ENCODE results near the gene WLS. TPM values are rescaled to one million over a fixed set of nuclear protein-coding genes. Genes with fewer than 3 reads are reported as not detected.
"Not testable (repeated sequence)": the region's sequence is repeated elsewhere in the genome, so short reads cannot be mapped to it uniquely, and the experiment has no call there.

The WLS gene
- total and polyA plus RNA-seq, 2 experiments from 2014 or later = 0.87 to 1.2 TPM

DNA sequence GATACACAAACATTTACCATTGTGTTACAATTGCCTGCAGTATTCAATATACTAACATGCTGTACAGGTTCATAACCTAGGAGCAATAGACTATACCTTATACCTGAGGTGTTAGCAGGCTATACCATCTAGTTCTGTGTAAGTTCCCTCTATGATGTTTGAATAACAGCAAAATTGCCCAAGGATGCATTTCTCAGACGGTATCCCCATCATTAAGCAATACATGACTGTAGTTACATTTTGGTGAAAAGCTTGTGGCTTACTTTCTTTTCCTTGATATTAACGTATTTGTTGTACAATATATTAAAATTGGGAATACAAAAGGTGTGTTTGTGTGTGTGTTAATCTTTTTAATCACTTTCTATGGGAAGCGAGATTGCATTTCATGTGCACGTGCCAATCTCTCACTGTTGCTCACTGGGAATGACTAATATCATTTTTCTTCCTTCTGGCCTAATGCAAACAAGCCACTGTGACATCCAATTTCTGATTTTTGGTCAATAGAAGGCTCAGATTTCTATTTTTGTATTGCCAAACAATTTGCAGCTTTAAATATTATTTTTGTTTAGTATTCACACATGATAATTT is 36.7 kb upstream of the WLS start (continued):
- TF ChIP-seq, protein P1, sequence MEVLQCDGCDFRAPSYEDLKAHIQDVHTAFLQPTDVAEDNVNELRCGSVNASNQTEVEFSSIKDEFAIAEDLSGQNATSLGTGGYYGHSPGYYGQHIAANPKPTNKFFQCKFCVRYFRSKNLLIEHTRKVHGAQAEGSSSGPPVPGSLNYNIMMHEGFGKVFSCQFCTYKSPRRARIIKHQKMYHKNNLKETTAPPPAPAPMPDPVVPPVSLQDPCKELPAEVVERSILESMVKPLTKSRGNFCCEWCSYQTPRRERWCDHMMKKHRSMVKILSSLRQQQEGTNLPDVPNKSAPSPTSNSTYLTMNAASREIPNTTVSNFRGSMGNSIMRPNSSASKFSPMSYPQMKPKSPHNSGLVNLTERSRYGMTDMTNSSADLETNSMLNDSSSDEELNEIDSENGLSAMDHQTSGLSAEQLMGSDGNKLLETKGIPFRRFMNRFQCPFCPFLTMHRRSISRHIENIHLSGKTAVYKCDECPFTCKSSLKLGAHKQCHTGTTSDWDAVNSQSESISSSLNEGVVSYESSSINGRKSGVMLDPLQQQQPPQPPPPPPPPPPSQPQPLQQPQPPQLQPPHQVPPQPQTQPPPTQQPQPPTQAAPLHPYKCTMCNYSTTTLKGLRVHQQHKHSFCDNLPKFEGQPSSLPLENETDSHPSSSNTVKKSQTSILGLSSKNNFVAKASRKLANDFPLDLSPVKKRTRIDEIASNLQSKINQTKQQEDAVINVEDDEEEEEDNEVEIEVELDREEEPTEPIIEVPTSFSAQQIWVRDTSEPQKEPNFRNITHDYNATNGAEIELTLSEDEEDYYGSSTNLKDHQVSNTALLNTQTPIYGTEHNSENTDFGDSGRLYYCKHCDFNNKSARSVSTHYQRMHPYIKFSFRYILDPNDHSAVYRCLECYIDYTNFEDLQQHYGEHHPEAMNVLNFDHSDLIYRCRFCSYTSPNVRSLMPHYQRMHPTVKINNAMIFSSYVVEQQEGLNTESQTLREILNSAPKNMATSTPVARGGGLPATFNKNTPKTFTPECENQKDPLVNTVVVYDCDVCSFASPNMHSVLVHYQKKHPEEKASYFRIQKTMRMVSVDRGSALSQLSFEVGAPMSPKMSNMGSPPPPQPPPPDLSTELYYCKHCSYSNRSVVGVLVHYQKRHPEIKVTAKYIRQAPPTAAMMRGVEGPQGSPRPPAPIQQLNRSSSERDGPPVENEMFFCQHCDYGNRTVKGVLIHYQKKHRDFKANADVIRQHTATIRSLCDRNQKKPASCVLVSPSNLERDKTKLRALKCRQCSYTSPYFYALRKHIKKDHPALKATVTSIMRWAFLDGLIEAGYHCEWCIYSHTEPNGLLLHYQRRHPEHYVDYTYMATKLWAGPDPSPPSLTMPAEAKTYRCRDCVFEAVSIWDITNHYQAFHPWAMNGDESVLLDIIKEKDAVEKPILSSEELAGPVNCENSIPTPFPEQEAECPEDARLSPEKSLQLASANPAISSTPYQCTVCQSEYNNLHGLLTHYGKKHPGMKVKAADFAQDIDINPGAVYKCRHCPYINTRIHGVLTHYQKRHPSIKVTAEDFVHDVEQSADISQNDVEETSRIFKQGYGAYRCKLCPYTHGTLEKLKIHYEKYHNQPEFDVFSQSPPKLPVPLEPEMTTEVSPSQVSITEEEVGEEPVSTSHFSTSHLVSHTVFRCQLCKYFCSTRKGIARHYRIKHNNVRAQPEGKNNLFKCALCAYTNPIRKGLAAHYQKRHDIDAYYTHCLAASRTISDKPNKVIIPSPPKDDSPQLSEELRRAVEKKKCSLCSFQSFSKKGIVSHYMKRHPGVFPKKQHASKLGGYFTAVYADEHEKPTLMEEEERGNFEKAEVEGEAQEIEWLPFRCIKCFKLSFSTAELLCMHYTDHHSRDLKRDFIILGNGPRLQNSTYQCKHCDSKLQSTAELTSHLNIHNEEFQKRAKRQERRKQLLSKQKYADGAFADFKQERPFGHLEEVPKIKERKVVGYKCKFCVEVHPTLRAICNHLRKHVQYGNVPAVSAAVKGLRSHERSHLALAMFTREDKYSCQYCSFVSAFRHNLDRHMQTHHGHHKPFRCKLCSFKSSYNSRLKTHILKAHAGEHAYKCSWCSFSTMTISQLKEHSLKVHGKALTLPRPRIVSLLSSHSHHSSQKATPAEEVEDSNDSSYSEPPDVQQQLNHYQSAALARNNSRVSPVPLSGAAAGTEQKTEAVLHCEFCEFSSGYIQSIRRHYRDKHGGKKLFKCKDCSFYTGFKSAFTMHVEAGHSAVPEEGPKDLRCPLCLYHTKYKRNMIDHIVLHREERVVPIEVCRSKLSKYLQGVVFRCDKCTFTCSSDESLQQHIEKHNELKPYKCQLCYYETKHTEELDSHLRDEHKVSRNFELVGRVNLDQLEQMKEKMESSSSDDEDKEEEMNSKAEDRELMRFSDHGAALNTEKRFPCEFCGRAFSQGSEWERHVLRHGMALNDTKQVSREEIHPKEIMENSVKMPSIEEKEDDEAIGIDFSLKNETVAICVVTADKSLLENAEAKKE (CRISPR knock-in tag; IDR thresholded peaks at IDR 0.05) = no peak
- TF ChIP-seq POLR2AphosphoS5 (IDR thresholded peaks at IDR 0.05; ENCODE audit: low read depth) = no peak

DNA sequence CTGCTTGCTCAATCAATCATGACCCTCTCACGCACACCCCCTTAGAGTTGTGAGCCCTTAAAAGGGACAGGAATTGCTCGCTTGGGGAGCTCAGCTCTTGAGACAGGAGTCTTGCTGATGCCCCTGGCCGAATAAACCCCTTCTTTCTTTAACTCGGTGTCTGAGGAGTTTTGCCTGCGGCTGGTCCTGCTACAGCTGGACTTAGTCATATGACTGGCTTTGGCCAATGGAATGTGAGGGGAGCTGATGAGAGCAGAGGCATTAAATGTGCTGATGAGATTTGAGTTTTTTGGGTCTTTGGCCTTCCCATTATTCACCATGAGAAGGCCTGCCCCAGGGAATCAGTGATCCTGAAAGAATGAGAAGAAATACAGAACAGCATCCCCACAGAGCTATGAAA is 24.5 kb upstream of the WLS start:
- not testable (repeated sequence) for H3K4me1 ChIP-seq (ENCODE audit: insufficient read depth); H3K4me3 ChIP-seq; H3K27ac Mint-ChIP-seq; H2AFZ ChIP-seq; H3K4me1 Mint-ChIP-seq; H3K36me3 Mint-ChIP-seq (ENCODE audit: low read depth); H3K9me3 Mint-ChIP-seq; H3K9me2 ChIP-seq (ENCODE audit: insufficient read depth); H3K27me3 ChIP-seq (ENCODE audit: insufficient read depth); H4K20me1 ChIP-seq (replicated peaks; ENCODE audit: insufficient read depth); H3K4me3 Mint-ChIP-seq; H3K79me2 ChIP-seq (replicated peaks; ENCODE audit: insufficient read depth); H3K27ac ChIP-seq (ENCODE audit: low read depth); H3K27me3 Mint-ChIP-seq (ENCODE audit: insufficient read depth, low read depth, poor library complexity); H3K36me3 ChIP-seq (ENCODE audit: insufficient read depth); H3F3A ChIP-seq (replicated peaks; ENCODE audit: low read depth); H3K4me2 ChIP-seq
- ATAC-seq (peak; percentile 59), DNase-seq (ENCODE audit: low spot score) (peak; percentile 35)

DNA sequence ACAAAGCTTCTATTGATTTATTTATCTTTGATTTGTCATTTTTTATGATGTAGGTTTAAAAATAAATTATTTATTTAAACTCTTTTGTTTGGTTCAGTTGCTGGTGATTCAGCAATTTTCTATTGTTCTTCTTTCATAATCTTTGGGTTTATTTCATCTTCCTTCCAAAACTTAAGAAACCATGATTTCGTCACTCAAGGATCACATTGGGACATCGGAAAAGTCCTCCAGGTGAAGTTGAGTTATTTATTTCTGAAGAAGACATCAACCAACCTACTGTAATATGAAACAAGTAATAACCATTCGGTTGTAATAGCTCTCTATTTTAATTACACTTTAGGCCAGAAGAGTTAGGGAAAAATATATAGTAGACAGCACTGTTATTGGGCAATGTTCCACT is 23.0 kb upstream of the WLS start:
- Histone ChIP-seq H3K36me3 (ENCODE audit: insufficient read depth) (no peaks in the 10 kb centered on the region), H2AFZ (no peak overlapping the region), H3K4me1 (ENCODE audit: insufficient read depth) (no peaks in the 10 kb centered on the region), H4K20me1 (replicated peaks; ENCODE audit: insufficient read depth) (no peaks in the 10 kb centered on the region), H3F3A (replicated peaks; ENCODE audit: low read depth) (no peaks in the 10 kb centered on the region), H3K79me2 (replicated peaks; ENCODE audit: insufficient read depth) (no peaks in the 10 kb centered on the region), H3K27ac (ENCODE audit: low read depth) (no peak overlapping the region), H3K9me2 (ENCODE audit: insufficient read depth) (no peaks in the 10 kb centered on the region), H3K4me2 (no peak overlapping the region), H3K27me3 (ENCODE audit: insufficient read depth) (no peaks in the 10 kb centered on the region), H3K4me3 (no peak overlapping the region)
- H3K9me3 Mint-ChIP-seq = no peaks in the 10 kb centered on the region; the same call in 1 of the 3 replicates
- ATAC-seq (no peak), DNase-seq (ENCODE audit: low spot score) (no peak)
- H3K4me1 Mint-ChIP-seq = peaks cover 4% of the 10 kb centered on the region; the same call in 2 of the 3 replicates
- no peaks in the 10 kb centered on the region for H3K27me3 Mint-ChIP-seq (ENCODE audit: insufficient read depth, low read depth, poor library complexity)
- H3K4me3 Mint-ChIP-seq = no peak overlapping the region
- H3K27ac Mint-ChIP-seq = no peak overlapping the region
- no peaks in the 10 kb centered on the region for H3K36me3 Mint-ChIP-seq (ENCODE audit: low read depth)
- TF ChIP-seq, protein P1 (CRISPR knock-in tag; IDR thresholded peaks at IDR 0.05) = no peak
- TF ChIP-seq POLR2AphosphoS5 (IDR thresholded peaks at IDR 0.05; ENCODE audit: low read depth) = no peak
